SHP77 treated with DMSO at 0.1 percent for 48 hours (cell line): ENCODE measurements around the gene ICAM5.
"Not testable (repeated sequence)": the region's sequence is repeated elsewhere in the genome, so short reads cannot be mapped to it uniquely, and the experiment has no call there.

Source experiments
- DNase-seq: peaks from one replicate; lab custom pipeline; 2025; lab: John Stamatoyannopoulos, UW

Gene ICAM5

GRCh38 chr19:10289836-10290356, at the start of gene ICAM5:
Gene ICAM5, plus strand, starts transcription at chr19:10289952. Its CDS starts 92 bp downstream, at chr19:10290044.
- DNase-seq: no peak

- DNase-seq: not testable (repeated sequence)
These were observed 47.8 kb upstream of the ICAM5 start for GRCh38 chr19:10241826-10242449.

GRCh38 chr19:10243606-10244005, 46.1 kb upstream of the ICAM5 start:
- DNase-seq: no peak

DNA sequence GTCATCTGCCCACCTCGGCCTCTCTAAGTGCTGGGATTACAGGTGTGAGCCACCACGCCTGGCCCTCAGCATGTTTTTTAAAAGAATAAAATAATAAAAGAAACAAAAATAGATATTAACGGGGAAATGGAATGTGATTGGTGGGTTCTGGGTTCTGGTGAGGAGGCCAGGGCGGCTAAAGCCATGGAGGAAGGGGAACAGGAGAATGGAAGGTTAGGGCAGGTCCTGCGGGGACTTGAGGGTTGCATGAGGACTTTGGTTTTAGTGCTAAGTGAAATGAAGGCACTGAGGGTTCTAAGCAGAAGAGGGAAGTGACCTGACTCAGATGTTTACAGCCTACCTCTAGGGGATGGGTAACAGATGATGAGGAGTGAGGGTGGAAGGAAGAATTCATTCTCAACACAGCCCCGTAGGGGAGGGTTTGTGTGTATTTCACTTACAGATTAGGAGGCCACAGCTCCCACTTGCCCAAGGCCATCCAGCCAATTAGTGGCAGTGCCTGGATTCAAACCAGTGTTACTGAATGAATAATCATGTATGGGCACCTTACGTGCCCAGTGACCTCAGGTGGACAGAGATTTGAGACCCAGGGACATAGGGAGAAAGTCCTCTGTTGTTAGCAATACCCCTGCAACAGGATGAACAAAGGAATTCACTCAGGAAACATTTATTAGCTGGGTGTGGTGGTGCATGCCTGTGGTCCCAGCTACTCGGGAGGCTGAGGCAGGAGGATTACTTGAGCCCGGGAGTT, 44.4 kb upstream of the ICAM5 start:
- DNase-seq: no peak

- no peak for DNase-seq
These were observed 43.2 kb upstream of the ICAM5 start for GRCh38 chr19:10246511-10246910.

GRCh38 chr19:10251792-10252694, 37.7 kb upstream of the ICAM5 start, which contains the start of gene MRPL4:
Gene MRPL4, plus strand, starts transcription at chr19:10252214. Its CDS starts 40 bp downstream, at chr19:10252254.
- peak; percentile 97 for DNase-seq

GRCh38 chr19:10252707-10253106, 37.0 kb upstream of the ICAM5 start:
- no peak for DNase-seq

- no peak for DNase-seq
These were observed 35.5 kb upstream of the ICAM5 start for GRCh38 chr19:10254244-10254643.

DNA sequence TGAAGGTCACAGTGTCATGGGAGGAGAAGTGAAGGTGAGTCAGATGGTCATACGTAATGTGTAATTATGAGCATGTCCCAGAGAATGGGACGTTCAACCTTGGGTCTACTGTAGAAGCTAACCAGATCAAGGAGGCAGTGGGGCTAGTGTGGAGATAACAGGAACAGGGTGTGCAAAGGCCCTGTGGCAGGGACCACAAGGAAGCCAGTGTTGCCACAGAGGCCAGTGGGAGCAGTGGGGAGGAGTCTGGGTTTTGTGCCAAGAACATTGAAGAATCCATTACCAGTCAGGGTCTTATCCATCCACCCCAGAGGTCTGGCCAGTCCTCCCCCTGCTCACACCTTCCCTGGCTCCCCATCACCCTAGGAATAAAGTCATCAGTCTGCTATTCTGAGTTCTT, 34.4 kb upstream of the ICAM5 start:
- DNase-seq: no peak

GRCh38 chr19:10256551-10256950, 33.2 kb upstream of the ICAM5 start:
- DNase-seq: no peak

DNA sequence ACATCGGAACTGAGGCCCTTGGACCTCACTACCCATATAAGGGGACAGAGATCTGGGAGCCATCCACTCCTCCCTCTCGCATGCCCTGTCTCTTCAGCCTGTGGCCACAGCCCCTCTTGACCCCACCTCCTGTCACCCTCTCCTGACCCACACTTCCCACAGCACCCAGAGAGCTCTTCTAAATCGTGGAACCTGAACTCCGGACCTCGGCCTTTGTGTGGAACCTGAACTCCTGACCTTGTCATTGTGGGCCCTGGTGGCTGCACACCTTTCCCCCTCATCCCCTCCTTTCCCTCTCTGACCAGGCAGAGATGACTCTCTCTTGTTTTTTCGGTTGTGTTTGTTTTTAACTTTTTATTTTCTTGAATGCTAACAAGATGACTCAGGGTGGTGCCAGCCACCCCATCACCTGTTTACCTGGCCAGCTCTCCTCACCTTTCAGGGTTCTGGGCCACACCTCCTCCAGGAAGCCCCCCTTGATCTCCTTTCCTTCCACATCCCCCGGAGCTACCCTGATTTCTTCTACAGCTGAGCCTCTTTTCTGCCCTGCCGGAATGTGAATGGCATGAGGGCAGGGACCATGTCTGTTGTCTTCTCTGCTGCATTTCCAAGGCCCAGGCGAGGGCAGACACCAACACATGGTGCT, 32.7 kb upstream of the ICAM5 start:
- no peak for DNase-seq

- no peak for DNase-seq
These were observed 31.6 kb upstream of the ICAM5 start for GRCh38 chr19:10258080-10258710.

GRCh38 chr19:10259162-10259905, 30.4 kb upstream of the ICAM5 start:
- DNase-seq: peak; percentile 16

- DNase-seq: no peak
These were observed 29.6 kb upstream of the ICAM5 start for GRCh38 chr19:10260141-10260584.

DNA sequence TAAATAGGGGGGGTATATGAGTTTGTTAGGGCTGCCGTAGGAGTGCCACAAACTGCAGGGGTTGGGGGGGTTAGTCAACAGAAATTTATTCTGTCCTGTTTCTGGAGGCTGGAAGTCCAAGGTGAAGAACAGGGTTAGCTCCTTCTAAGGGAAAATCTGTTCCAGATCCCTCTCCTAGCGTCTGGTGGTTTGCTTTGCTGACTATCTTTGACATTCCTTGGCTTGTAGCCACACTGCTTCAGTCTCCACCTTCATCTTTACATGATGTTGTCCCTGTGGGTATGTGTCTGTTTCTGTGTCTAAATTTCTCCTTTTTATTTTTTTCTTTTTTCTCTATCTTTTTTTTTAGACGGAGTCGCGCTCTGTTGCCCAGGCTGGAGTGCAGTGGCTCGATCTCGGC, 27.0 kb upstream of the ICAM5 start:
- DNase-seq: no peak

DNA sequence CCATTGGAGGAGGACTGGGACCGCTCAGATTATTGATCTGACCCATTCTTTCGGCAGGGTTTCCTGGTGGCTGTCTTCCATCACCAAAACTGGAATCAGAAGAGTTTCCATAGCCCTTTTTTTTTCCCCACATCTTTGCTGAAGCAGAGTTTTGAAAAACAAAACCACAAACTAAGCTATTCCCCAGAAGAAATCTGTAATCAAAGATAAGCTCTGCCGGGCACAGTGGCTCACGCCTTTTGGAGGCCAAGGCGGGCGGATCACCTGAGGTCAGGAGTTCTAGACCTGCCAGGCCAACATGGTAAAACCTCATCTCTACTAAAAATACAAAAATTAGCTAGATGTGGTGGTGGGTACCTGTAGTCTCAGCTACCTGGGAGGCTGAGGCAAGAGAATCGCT, 23.0 kb upstream of the ICAM5 start:
- no peak for DNase-seq

DNA sequence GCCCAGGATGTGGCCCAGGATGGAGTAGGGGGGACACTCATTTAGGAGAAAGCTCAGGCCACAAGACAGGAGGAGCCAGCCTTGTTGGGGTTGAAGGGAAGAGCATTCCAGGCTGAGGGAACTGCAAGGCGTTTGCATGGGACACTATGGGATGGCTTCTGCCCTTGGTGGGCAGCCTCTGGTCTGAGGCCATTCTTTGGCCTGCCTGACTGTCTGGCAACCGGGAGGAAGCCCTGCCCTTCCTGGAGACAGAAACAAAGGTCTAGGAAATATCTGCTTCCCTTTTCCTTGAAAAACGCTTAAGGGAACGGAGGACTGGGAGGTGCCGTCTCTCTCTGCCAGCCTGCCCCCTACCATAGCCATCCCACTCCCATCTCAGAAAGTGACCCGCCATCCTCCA, 21.7 kb upstream of the ICAM5 start:
- DNase-seq: no peak

DNA sequence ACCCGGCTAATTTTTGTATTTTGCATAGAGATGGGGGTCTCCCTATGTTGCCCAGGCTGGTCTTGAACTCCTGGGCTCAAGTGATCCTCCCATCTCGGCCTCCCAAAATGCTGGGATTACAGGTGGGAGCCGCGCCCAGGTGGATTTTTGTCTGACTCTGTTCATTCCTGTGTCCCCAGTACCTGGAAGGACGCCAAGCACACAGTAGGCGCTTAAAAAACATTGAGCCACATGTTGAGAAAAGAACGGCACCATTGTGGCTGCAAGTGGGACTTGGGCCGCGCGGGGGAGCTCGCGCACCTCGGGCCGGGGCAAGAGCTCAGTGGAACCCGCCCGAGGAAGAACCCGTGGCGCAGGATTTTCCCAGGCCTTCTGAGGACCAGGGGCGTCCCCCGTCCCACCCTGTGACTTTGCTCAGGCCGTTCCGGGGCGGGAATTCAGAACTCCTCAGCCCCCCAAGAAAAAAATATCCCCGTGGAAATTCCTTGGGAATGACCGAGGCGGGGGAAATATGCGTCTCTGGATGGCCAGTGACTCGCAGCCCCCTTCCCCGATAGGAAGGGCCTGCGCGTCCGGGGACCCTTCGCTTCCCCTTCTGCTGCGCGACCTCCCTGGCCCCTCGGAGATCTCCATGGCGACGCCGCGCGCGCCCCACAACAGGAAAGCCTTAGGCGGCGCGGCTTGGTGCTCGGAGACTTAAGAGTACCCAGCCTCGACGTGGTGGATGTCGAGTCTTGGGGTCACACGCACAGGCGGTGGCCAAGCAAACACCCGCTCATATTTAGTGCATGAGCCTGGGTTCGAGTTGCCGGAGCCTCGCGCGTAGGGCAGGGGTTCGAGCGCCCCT, 20.2 kb upstream of the ICAM5 start:
- DNase-seq: peak; percentile 40

DNA sequence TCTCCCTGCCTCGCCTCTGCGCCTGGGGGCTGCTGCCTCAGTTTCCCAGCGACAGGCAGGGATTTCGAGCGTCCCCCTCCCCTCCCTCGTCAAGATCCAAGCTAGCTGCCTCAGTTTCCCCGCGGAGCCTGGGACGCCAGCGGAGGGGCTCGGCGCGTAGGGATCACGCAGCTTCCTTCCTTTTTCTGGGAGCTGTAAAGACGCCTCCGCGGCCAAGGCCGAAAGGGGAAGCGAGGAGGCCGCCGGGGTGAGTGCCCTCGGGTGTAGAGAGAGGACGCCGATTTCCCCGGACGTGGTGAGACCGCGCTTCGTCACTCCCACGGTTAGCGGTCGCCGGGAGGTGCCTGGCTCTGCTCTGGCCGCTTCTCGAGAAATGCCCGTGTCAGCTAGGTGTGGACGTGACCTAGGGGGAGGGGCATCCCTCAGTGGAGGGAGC, 19.6 kb upstream of the ICAM5 start:
- no peak for DNase-seq
